ENCODE results near the gene CDH13. TPM values are rescaled to one million over a fixed set of nuclear protein-coding genes. Genes with fewer than 3 reads are reported as not detected.

The CDH13 gene
- polyA plus RNA-seq, 1 experiment = 113 TPM

DNA sequence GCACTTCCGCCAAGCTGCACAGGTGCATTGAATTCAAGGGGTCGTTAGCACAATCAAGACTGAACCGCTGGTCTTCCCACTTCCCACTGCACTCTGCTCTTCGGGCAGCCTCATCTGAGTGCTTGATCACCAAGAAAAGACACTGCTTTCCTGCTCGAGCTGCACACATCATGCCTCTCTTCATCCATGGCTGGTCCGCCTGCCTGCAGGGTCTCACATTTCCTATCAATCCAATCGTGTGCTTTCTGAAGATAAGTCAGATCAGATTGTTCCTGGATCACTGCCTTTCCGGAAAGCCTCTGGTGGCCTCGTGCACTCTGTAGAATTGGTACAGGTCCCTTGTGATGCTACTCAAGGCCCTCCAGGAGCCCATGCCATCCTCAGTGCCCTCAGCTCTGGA, 1150.2 kb downstream of the CDH13 start:
- no peak overlapping the region for H3K4me3 ChIP-seq (ENCODE audit: low read depth, low read length)
- no peak for DNase-seq (ENCODE audit: low read depth)
- CTCF ChIA-PET = no interaction called here
- H3K36me3 ChIP-seq (ENCODE audit: control insufficient read depth, insufficient read depth, low read length) = no peaks in the 10 kb centered on the region
- no peak for TF ChIP-seq CTCF (IDR thresholded peaks at IDR 0.05; ENCODE audit: insufficient read depth, low read depth, low read length)
- H3K27me3 ChIP-seq (ENCODE audit: control insufficient read depth, insufficient read depth, low read length) = peaks cover 1% of the 10 kb centered on the region; the same call in 1 of the 2 replicates
- POLR2A ChIA-PET = no interaction called here

- ChIA-PET POLR2A (no interaction called here), CTCF (no interaction called here)
- no peak for DNase-seq (ENCODE audit: low read depth)
- Histone ChIP-seq H3K36me3 (ENCODE audit: control insufficient read depth, insufficient read depth, low read length) (no peaks in the 10 kb centered on the region), H3K27me3 (ENCODE audit: control insufficient read depth, insufficient read depth, low read length) (peaks cover 1% of the 10 kb centered on the region; the same call in 1 of the 2 replicates), H3K4me3 (ENCODE audit: low read depth, low read length) (no peak overlapping the region)
- no peak for TF ChIP-seq CTCF (IDR thresholded peaks at IDR 0.05; ENCODE audit: insufficient read depth, low read depth, low read length)
Observed at GRCh38 chr16:83779886-83780285, 1153.1 kb downstream of the CDH13 start.

DNA sequence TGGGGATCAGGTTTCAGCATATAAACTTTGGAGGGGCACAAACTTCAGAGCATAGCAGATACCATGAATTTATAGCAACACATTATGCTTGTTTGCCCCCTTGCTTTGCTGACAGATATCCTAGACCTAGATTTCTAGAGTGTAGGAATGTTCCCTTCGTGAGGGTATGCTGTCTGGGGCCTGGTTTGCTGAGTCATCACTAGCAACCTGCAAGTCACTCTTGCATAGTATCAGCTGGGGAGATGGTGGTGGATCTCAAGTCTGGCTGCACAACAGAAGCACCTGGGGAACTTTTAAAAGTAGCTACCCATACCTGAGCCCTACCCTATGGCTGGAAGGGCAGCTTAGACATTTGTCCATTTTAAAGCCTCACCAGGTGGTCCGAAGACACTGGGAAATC, 1158.7 kb downstream of the CDH13 start:
- Histone ChIP-seq H3K36me3 (ENCODE audit: control insufficient read depth, insufficient read depth, low read length) (no peaks in the 10 kb centered on the region), H3K27me3 (ENCODE audit: control insufficient read depth, insufficient read depth, low read length) (no peaks in the 10 kb centered on the region; the same call in 1 of the 2 replicates), H3K4me3 (ENCODE audit: low read depth, low read length) (no peak overlapping the region)
- DNase-seq (ENCODE audit: low read depth) = no peak
- ChIA-PET POLR2A (no interaction called here), CTCF (interaction anchor here (1.2 kb wide), 1 partner anchor 41 kb away, joined by 3 read pairs; no protein-coding TSS in a partner anchor)
- no peak for TF ChIP-seq CTCF (IDR thresholded peaks at IDR 0.05; ENCODE audit: insufficient read depth, low read depth, low read length)

DNA sequence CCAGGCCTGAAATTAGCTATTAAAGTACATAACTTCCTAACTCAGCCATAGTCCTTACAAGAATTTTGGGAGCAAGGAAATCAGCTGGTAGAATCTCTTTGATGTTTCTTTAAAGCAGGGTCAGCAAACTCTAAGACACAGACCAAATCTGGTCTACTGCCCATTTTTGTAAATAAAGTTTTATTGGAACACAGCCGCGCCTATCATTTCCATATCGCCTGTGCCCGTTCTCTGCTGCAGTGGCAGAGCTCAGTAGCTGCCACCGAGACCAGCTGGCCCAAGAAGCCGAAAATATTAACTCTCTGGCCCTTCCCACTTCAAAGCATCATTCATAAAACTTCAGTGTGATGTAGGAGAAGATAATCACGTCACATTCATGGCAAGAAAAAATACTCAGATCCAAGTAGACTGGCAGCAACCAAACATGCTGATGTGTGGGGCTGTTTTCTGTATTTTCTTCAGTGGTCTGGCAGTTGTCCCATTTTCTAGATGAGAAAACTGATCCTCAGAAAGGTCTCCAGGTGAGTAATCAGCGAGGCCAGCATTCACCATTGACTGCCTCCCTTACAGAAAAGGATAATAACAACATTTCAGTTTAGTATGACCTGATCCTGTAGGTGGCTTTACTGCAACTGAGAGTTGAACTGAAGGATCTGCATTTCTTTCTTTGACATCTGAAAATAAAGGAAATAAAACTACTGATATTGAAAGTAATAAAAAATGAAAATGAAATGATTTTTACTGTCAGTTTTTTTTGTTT, 1163.1 kb downstream of the CDH13 start:
- DNase-seq (ENCODE audit: low read depth) = no peak
- no peaks in the 10 kb centered on the region for H3K27me3 ChIP-seq (ENCODE audit: control insufficient read depth, insufficient read depth, low read length)
- no peak overlapping the region for H3K4me3 ChIP-seq (ENCODE audit: low read depth, low read length)
- CTCF ChIA-PET = no interaction called here
- no peak for TF ChIP-seq CTCF (IDR thresholded peaks at IDR 0.05; ENCODE audit: insufficient read depth, low read depth, low read length)
- H3K36me3 ChIP-seq (ENCODE audit: control insufficient read depth, insufficient read depth, low read length) = no peaks in the 10 kb centered on the region
- POLR2A ChIA-PET = no interaction called here

GRCh38 chr16:83791916-83792315, 1165.1 kb downstream of the CDH13 start:
- POLR2A ChIA-PET = no interaction called here
- no peak for TF ChIP-seq CTCF (IDR thresholded peaks at IDR 0.05; ENCODE audit: insufficient read depth, low read depth, low read length)
- Histone ChIP-seq H3K4me3 (ENCODE audit: low read depth, low read length) (no peak overlapping the region), H3K36me3 (ENCODE audit: control insufficient read depth, insufficient read depth, low read length) (no peaks in the 10 kb centered on the region), H3K27me3 (ENCODE audit: control insufficient read depth, insufficient read depth, low read length) (no peaks in the 10 kb centered on the region)
- CTCF ChIA-PET = no interaction called here
- DNase-seq (ENCODE audit: low read depth) = no peak
